HCT116 (cell line): ENCODE results near the gene FAM163B. TPM values are rescaled to one million over a fixed set of nuclear protein-coding genes. Genes with fewer than 3 reads are reported as not detected.

ENCODE experiments used
- ATAC-seq: fragments of 200-7000 bp; cut with Tn5 transposase; 2 replicates; pipeline ENCODE4 v1.9.1; 2020; ENCODE audit warnings: mild to moderate bottlenecking, moderate library complexity
- BruUV-seq: library from RNA; stranded (reverse); fragments of 400-500 nt; replicated peaks from 2 replicates; lab custom pipeline; 2021; lab: Mats Ljungman, UMichigan
- CTCF ChIA-PET: fragments of 300-600 bp; sonication (Branson Sonifier 250); formaldehyde crosslinking; loops from one replicate; lab custom pipeline; 2021; ENCODE audit warnings: antibody characterized with exemption; lab: Charles Lee
- POLR2A ChIA-PET: fragments of 300-600, 350-600 bp; sonication (Branson Sonifier 250); formaldehyde crosslinking; loops from one replicate; lab custom pipeline; 2021; ENCODE audit warnings: antibody characterized with exemption; lab: Charles Lee
- RAD21 ChIA-PET, 2 experiments: fragments of 300-600 bp; sonication (Branson Sonifier 250); formaldehyde crosslinking; loops; one replicate each; lab custom pipeline; 2023; ENCODE audit warnings: low total read pairs in 2 of 2; ENCODE audit not compliant: uncharacterized antibody in 2 of 2, unreplicated experiment in 2 of 2, low non-redundant PET in 1 of 2; lab: Charles Lee
- DNase-seq: peaks from one replicate; pipeline ENCODE4 v3.0.0-alpha.2; 2010; ENCODE audit warnings: low read depth, low spot score
- H2AFZ ChIP-seq: fragments of 200-600 bp; shearing (Covaris generic), sonication (generic); 2 replicates; pipeline ENCODE4 v1.6.1; 2017; ENCODE audit warnings: low read depth, mixed run types, mixed read lengths, antibody characterized with exemption, low read length; ENCODE audit not compliant: poor library complexity, severe bottlenecking
- H3K27ac ChIP-seq: 2 replicates; pipeline ENCODE4 v1.5.1; 2012; ENCODE audit warnings: low read depth, low read length
- H3K27me3 ChIP-seq: fragments of 200-600 bp; sonication (generic); 2 replicates; pipeline ENCODE4 v1.6.1; 2016; ENCODE audit warnings: mixed run types, low read length, mixed read lengths; ENCODE audit not compliant: insufficient read depth
- H3K36me3 ChIP-seq, 2 experiments: fragments of 200-500 bp in 1 of 2; fragments of 200-600 bp in 1 of 2; sonication (Bioruptor generic) in 1 of 2; sonication (generic) in 1 of 2; 2 replicates each; pipeline versions ENCODE4 v1.5.1 to v1.6.1; 2014 to 2016; ENCODE audit warnings: low read length in 2 of 2, inconsistent platforms in 1 of 2, mixed read lengths in 1 of 2, mixed run types in 1 of 2; ENCODE audit not compliant: insufficient read depth in 2 of 2, control insufficient read depth in 1 of 2
- H3K4me1 ChIP-seq, 2 experiments: fragments of 200-600 bp in 1 of 2; sonication (generic) in 1 of 2; 2 replicates each; pipeline versions ENCODE4 v1.5.1 to v1.6.1; 2012 to 2017; ENCODE audit warnings: low read length in 2 of 2, inconsistent platforms in 1 of 2, mild to moderate bottlenecking in 1 of 2, mixed read lengths in 1 of 2, mixed run types in 1 of 2, moderate library complexity in 1 of 2; ENCODE audit not compliant: insufficient read depth in 2 of 2, control insufficient read depth in 1 of 2
- H3K4me2 ChIP-seq: fragments of 200-600 bp; sonication (generic); 2 replicates; pipeline ENCODE4 v1.6.1; 2017; ENCODE audit warnings: mixed run types, low read length, mixed read lengths
- H3K4me3 ChIP-seq, 2 experiments: fragments of 200-600 bp in 1 of 2; sonication (generic) in 1 of 2; replicated peaks in 1 of 2; 2 replicates each; pipeline ENCODE4 v1.5.1; 2011 to 2016; ENCODE audit warnings: low read length in 2 of 2, control low read depth in 1 of 2, low read depth in 1 of 2, mild to moderate bottlenecking in 1 of 2, mixed read lengths in 1 of 2, mixed run types in 1 of 2
- H3K79me2 ChIP-seq: fragments of 200-600 bp; sonication (generic); 2 replicates; pipeline ENCODE4 v1.6.1; 2017; ENCODE audit warnings: mild to moderate bottlenecking, mixed run types, low read length, moderate library complexity, mixed read lengths; ENCODE audit not compliant: insufficient read depth
- H3K9ac ChIP-seq: fragments of 200-600 bp; sonication (generic); 2 replicates; pipeline ENCODE4 v1.6.1; 2016; ENCODE audit warnings: low read length, mixed read lengths
- H3K9me2 ChIP-seq: fragments of 200-600 bp; sonication (generic), shearing (Covaris generic); 2 replicates; pipeline ENCODE4 v1.6.1; 2017; ENCODE audit warnings: mixed run types, mild to moderate bottlenecking, moderate library complexity; ENCODE audit not compliant: insufficient read depth
- H3K9me3 ChIP-seq, 2 experiments: fragments of 200-500 bp in 1 of 2; fragments of 200-600 bp in 1 of 2; sonication (Bioruptor generic) in 1 of 2; sonication (generic) in 1 of 2; 2 replicates each; pipeline ENCODE4 v1.6.1; 2014 to 2017; ENCODE audit warnings: low read length in 2 of 2, mixed read lengths in 2 of 2, inconsistent platforms in 1 of 2, low read depth in 1 of 2, mild to moderate bottlenecking in 1 of 2, mixed run types in 1 of 2, moderate library complexity in 1 of 2; ENCODE audit not compliant: control insufficient read depth in 1 of 2, insufficient read depth in 1 of 2
- H4K20me1 ChIP-seq: fragments of 200-600 bp; sonication (generic), shearing (Covaris generic); 2 replicates; pipeline ENCODE4 v1.6.1; 2017; ENCODE audit warnings: mixed run types, mild to moderate bottlenecking, moderate library complexity; ENCODE audit not compliant: insufficient read depth
- CEBPB ChIP-seq: IDR thresholded peaks from 2 replicates; pipeline ENCODE4 v1.6.1; 2012; ENCODE audit warnings: low read depth
- ELF1 ChIP-seq: IDR thresholded peaks from 2 replicates; pipeline ENCODE4 v1.6.1; 2012; ENCODE audit warnings: low read depth, borderline replicate concordance
- EZH2 ChIP-seq: fragments of 200-600 bp; sonication (generic); IDR thresholded peaks from 2 replicates; pipeline ENCODE4 v1.6.1; 2017; ENCODE audit warnings: antibody characterized with exemption, mixed run types
- EZH2phosphoT487 ChIP-seq: fragments of 200-600 bp; IDR thresholded peaks from 2 replicates; pipeline ENCODE4 v1.6.1; 2018; ENCODE audit warnings: antibody characterized with exemption, borderline replicate concordance
- JUND ChIP-seq: IDR thresholded peaks from 2 replicates; pipeline ENCODE4 v1.6.1; 2012
- POLR2A ChIP-seq: IDR thresholded peaks from 2 replicates; pipeline ENCODE4 v1.7.0; 2011; ENCODE audit warnings: borderline replicate concordance; ENCODE audit not compliant: insufficient read depth, insufficient read length; ENCODE audit errors: extremely low read depth
- RAD21 ChIP-seq: IDR thresholded peaks from 2 replicates; pipeline ENCODE4 v1.6.1; 2012; ENCODE audit warnings: low read depth, mild to moderate bottlenecking
- SIN3A ChIP-seq: IDR thresholded peaks from 2 replicates; pipeline ENCODE4 v1.6.1; 2012; ENCODE audit warnings: low read depth
- SP1 ChIP-seq: IDR thresholded peaks from 2 replicates; pipeline ENCODE4 v1.6.1; 2012; ENCODE audit warnings: low read depth
- SRF ChIP-seq: IDR thresholded peaks from 2 replicates; pipeline ENCODE4 v1.6.1; 2012; ENCODE audit warnings: low read depth
- TCF7L2 ChIP-seq: IDR thresholded peaks from 2 replicates; pipeline ENCODE4 v1.7.0; 2011; ENCODE audit warnings: borderline replicate concordance, inconsistent platforms; ENCODE audit not compliant: insufficient read depth, insufficient read length; ENCODE audit errors: extremely low read depth
- YY1 ChIP-seq: IDR thresholded peaks from 2 replicates; pipeline ENCODE4 v1.6.1; 2011; ENCODE audit warnings: low read length, low read depth, moderate library complexity, mild to moderate bottlenecking; ENCODE audit not compliant: insufficient replicate concordance; ENCODE audit errors: extremely low read depth
- ZNF274 ChIP-seq: fragments of 200-500 bp; sonication (Bioruptor generic); IDR thresholded peaks from 2 replicates; pipeline ENCODE4 v1.6.1; 2014; ENCODE audit warnings: mild to moderate bottlenecking, low read depth, low read length, inconsistent platforms
- intact Hi-C: fragments of 100-400 bp; cut with micrococcal nuclease; formaldehyde crosslinking; loops from 2 replicates; pipeline ENCODE4 v1.10.0; 2022
- total RNA-seq: library from RNA; stranded (reverse); gene quantifications from one replicate; pipeline ENCODE4 v1.2.1, GENCODE V29; 2021; ENCODE audit not compliant: unreplicated experiment
- TF ChIP-seq, protein P1 (sequence below): IDR thresholded peaks from 2 replicates; pipeline ENCODE4 v1.6.1; 2012
- TF ChIP-seq, protein P2 (sequence below): IDR thresholded peaks from 2 replicates; pipeline ENCODE4 v1.6.1; 2012
- TF ChIP-seq, protein P3 (sequence below), 3 experiments: fragments of 200-600 bp in 1 of 3; sonication (generic) in 1 of 3; IDR thresholded peaks in 2 of 3; conservative IDR thresholded peaks in 1 of 3; 2 replicates each; pipeline ENCODE4 v1.5.1; 2012 to 2017; ENCODE audit warnings: low read depth in 2 of 3, low read length in 2 of 3, antibody characterized with exemption in 1 of 3, borderline replicate concordance in 1 of 3, control low read depth in 1 of 3, mild to moderate bottlenecking in 1 of 3, mixed read lengths in 1 of 3, mixed run types in 1 of 3, moderate library complexity in 1 of 3; ENCODE audit not compliant: insufficient read depth in 1 of 3

FAM163B gene
- total RNA-seq, 1 experiment from 2014 or later, result not detected

- RAD21 ChIA-PET, result no interaction called here
- Histone ChIP-seq H3K4me1 (no peaks in the 10 kb centered on the region), H2AFZ (no peak overlapping the region), H3K9ac (no peak overlapping the region), H4K20me1 (no peaks in the 10 kb centered on the region), H3K27me3 (no peaks in the 10 kb centered on the region; the same call in 1 of the 2 replicates), H3K9me3 (no peaks in the 10 kb centered on the region), H3K9me2 (no peaks in the 10 kb centered on the region), H3K4me2 (no peak overlapping the region), H3K36me3 (no peaks in the 10 kb centered on the region), H3K79me2 (no peaks in the 10 kb centered on the region), H3K27ac (no peak overlapping the region), H3K4me3 (no peak overlapping the region)
- no peak for TF ChIP-seq YY1
- TF ChIP-seq SIN3A, result no peak
- TF ChIP-seq, protein P1, sequence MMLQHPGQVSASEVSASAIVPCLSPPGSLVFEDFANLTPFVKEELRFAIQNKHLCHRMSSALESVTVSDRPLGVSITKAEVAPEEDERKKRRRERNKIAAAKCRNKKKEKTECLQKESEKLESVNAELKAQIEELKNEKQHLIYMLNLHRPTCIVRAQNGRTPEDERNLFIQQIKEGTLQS, result no peak
- no peak for TF ChIP-seq RAD21
- no peak for TF ChIP-seq SP1
- no peak for TF ChIP-seq ELF1
- TF ChIP-seq, protein P2, sequence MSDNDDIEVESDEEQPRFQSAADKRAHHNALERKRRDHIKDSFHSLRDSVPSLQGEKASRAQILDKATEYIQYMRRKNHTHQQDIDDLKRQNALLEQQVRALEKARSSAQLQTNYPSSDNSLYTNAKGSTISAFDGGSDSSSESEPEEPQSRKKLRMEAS, result no peak
- no peak for TF ChIP-seq POLR2A
- TF ChIP-seq JUND, result no peak
- BruUV-seq, result no TSS peak
- intact Hi-C loops, result no loop called here
- no peak for DNase-seq
- POLR2A ChIA-PET, result no interaction called here
- no peak for ATAC-seq
- CTCF ChIA-PET, result no interaction called here
Observed at GRCh38 chr9:133546287-133546680, 62.9 kb downstream of the FAM163B start.

GRCh38 chr9:133545494-133546286 lies 63.5 kb downstream of the FAM163B start:
- ChIA-PET CTCF (no interaction called here), RAD21 (no interaction called here), POLR2A (no interaction called here)
- H3K27ac ChIP-seq, result no peak overlapping the region
- H3K79me2 ChIP-seq, result no peaks in the 10 kb centered on the region
- H3K4me2 ChIP-seq, result no peak overlapping the region
- no peak overlapping the region for H3K4me3 ChIP-seq
- no peak overlapping the region for H2AFZ ChIP-seq
- ATAC-seq (no peak), DNase-seq (no peak)
- no peak overlapping the region for H3K9ac ChIP-seq
- H3K36me3 ChIP-seq, result no peaks in the 10 kb centered on the region
- intact Hi-C loops, result no loop called here
- no peaks in the 10 kb centered on the region for H3K9me2 ChIP-seq
- BruUV-seq, result no TSS peak
- no peaks in the 10 kb centered on the region for H3K9me3 ChIP-seq
- no peaks in the 10 kb centered on the region for H4K20me1 ChIP-seq
- no peaks in the 10 kb centered on the region; the same call in 1 of the 2 replicates for H3K27me3 ChIP-seq
- H3K4me1 ChIP-seq, result no peaks in the 10 kb centered on the region
- TF ChIP-seq SIN3A, result no peak
- TF ChIP-seq, protein P2, result no peak
- no peak for TF ChIP-seq EZH2
- TF ChIP-seq RAD21, result no peak
- TF ChIP-seq CEBPB, result no peak
- no peak for TF ChIP-seq SP1
- TF ChIP-seq, protein P3, sequence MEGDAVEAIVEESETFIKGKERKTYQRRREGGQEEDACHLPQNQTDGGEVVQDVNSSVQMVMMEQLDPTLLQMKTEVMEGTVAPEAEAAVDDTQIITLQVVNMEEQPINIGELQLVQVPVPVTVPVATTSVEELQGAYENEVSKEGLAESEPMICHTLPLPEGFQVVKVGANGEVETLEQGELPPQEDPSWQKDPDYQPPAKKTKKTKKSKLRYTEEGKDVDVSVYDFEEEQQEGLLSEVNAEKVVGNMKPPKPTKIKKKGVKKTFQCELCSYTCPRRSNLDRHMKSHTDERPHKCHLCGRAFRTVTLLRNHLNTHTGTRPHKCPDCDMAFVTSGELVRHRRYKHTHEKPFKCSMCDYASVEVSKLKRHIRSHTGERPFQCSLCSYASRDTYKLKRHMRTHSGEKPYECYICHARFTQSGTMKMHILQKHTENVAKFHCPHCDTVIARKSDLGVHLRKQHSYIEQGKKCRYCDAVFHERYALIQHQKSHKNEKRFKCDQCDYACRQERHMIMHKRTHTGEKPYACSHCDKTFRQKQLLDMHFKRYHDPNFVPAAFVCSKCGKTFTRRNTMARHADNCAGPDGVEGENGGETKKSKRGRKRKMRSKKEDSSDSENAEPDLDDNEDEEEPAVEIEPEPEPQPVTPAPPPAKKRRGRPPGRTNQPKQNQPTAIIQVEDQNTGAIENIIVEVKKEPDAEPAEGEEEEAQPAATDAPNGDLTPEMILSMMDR (IDR thresholded peaks at IDR 0.05 in 2 of 3, conservative IDR thresholded peaks at IDR 0.05 in 1 of 3; ENCODE audit: borderline replicate concordance in 1 of 3, insufficient read depth in 1 of 3, low read depth in 2 of 3, low read length in 2 of 3), result no peak
- no peak for TF ChIP-seq TCF7L2
- no peak for TF ChIP-seq SRF
- TF ChIP-seq, protein P1, result no peak
- TF ChIP-seq JUND, result no peak
- TF ChIP-seq EZH2phosphoT487, result no peak
- no peak for TF ChIP-seq ZNF274
